ENCODE measurements around the gene RNF126.
A peak's percentile ranks its signal among the peaks of the same experiment; 100 is the strongest.
"Not testable (repeated sequence)": the region's sequence is repeated elsewhere in the genome, so short reads cannot be mapped to it uniquely, and the experiment has no call there.

Gene RNF126

GRCh38 chr19:685454-685931, 22.5 kb upstream of the RNF126 start:
- DNase-seq: no peak

GRCh38 chr19:682678-683320, 19.8 kb upstream of the RNF126 start:
- DNase-seq: no peak

GRCh38 chr19:681029-682019, 18.3 kb upstream of the RNF126 start:
- DNase-seq: no peak

GRCh38 chr19:680287-681028, 17.4 kb upstream of the RNF126 start:
- DNase-seq: peak; percentile 87

GRCh38 chr19:679418-680286, 16.6 kb upstream of the RNF126 start:
- DNase-seq: no peak

GRCh38 chr19:678791-679388, 15.9 kb upstream of the RNF126 start:
- DNase-seq: no peak

- DNase-seq: no peak
Measured at GRCh38 chr19:677601-678436, 14.8 kb upstream of the RNF126 start.

GRCh38 chr19:677201-677600, 14.2 kb upstream of the RNF126 start:
- DNase-seq: no peak

GRCh38 chr19:676339-677105, 13.5 kb upstream of the RNF126 start, which contains the start of gene FSTL3:
FSTL3 (plus strand) TSS chr19:676392; CDS start chr19:676424, 32 bp downstream.
- no peak for DNase-seq

- DNase-seq: no peak
Measured at GRCh38 chr19:676007-676338, 13.0 kb upstream of the RNF126 start.

- DNase-seq: no peak
Measured at GRCh38 chr19:674282-675151, 11.5 kb upstream of the RNF126 start.

GRCh38 chr19:670609-671075, 7.6 kb upstream of the RNF126 start:
- DNase-seq: no peak

GRCh38 chr19:668675-669434, 5.8 kb upstream of the RNF126 start:
- not testable (repeated sequence) for DNase-seq

GRCh38 chr19:666985-667573, 4.1 kb upstream of the RNF126 start:
- not testable (repeated sequence) for DNase-seq

GRCh38 chr19:664913-665443, 2.0 kb upstream of the RNF126 start:
- peak; percentile 19 for DNase-seq

GRCh38 chr19:663682-664117, 686 bp upstream of the RNF126 start:
- no peak for DNase-seq
